ENCODE measurements around the gene TRMU. TPM values are rescaled to one million over a fixed set of nuclear protein-coding genes. Genes with fewer than 3 reads are reported as not detected.

TRMU gene
- total and polyA plus RNA-seq, 2 donors (not counting 3 experiments of a cell fraction or from before 2014, with no cell fraction given): 42.4 to 65.7 TPM

DNA sequence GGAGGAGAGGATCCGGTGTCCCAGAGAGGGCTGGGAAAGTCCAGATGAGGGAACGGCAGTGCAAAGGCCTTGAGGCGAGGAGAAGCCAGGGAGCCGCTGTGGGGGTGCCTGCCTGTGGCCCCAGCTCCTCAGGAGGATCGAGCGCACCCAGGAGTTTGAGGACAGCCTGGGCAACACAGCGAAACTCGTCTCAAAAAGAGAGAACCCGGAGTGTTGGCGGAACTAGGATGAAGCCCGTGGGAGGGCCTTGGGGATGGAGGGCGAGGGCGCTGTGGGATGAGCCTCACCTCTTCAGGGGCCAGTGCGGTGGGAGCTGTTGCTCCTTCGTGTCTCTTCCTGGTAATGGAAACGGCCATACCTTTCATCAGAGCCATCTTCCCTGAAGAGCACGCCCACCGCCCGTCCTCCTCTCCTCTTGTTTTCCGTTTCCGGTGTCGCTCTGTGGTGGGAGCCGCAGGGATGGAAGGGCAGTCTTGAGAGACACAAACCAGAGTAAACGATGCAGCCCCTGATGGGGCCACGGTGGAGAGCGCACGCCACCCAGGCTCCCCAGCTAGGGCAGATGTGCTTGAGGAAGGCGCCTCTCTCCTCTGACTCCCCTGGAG lies 15.7 kb downstream of the TRMU start:
- no peak overlapping the region for H3K27ac ChIP-seq (ENCODE audit: insufficient read depth, low read depth, low read length)
- H3K27me3 ChIP-seq (ENCODE audit: control insufficient read depth in 2 of 2, insufficient read depth in 2 of 2, low read length in 2 of 2): no peaks in the 10 kb centered on the region
- peaks cover 14 to 63% of the 10 kb centered on the region in 2 experiments for H3K36me3 ChIP-seq (ENCODE audit: control insufficient read depth in 2 of 2, extremely low read depth in 1 of 2, insufficient read depth in 2 of 2, low read length in 2 of 2)
- no peaks in the 10 kb centered on the region for H3K4me1 ChIP-seq (ENCODE audit: control insufficient read depth, extremely low read depth, insufficient read depth, low read length)
- H3K9me3 ChIP-seq (replicated peaks; ENCODE audit: control insufficient read depth, insufficient read depth, low read length): no peaks in the 10 kb centered on the region
- no peaks in the 10 kb centered on the region for H4K20me1 ChIP-seq (replicated peaks; ENCODE audit: control insufficient read depth, extremely low read depth, insufficient read depth, low read length)
- no peak overlapping the region for H3K4me2 ChIP-seq (ENCODE audit: insufficient read depth, low read length)
- CTCF ChIA-PET: no interaction called here
- dilution Hi-C loops (cut with MboI; ENCODE audit: extremely low pct_ligation_motif_present, low sequenced_read_pairs): no loop called here
- POLR2A ChIA-PET: no interaction called here
- no peak overlapping the region for H3K9ac ChIP-seq (replicated peaks; ENCODE audit: extremely low read depth, insufficient read depth, low read length)
- H3K9me1 ChIP-seq (replicated peaks; ENCODE audit: control insufficient read depth, extremely low read depth, insufficient read depth, low read length): no peaks in the 10 kb centered on the region
- DNase-seq (ENCODE audit: low read depth, low spot score) (no peak), FAIRE-seq (no peak)
- intact Hi-C loops (cut with micrococcal nuclease): no loop called here
- no peak for TF ChIP-seq MAX (IDR thresholded peaks at IDR 0.05; ENCODE audit: insufficient read depth, insufficient read length)
- TF ChIP-seq FOS (IDR thresholded peaks at IDR 0.05; ENCODE audit: borderline replicate concordance, insufficient read depth, low read length): no peak
- no peak for TF ChIP-seq GATA2 (IDR thresholded peaks at IDR 0.05; ENCODE audit: insufficient read depth, insufficient read length, low read depth, low read length)
- TF ChIP-seq JUN (IDR thresholded peaks at IDR 0.05; ENCODE audit: borderline replicate concordance, insufficient read depth, insufficient read length, low read depth): no peak
- TF ChIP-seq MYC (IDR thresholded peaks at IDR 0.05; ENCODE audit: low read depth, low read length): no peak
- no peak for TF ChIP-seq POLR2A (IDR thresholded peaks at IDR 0.05; ENCODE audit: low read depth, low read length)
- TF ChIP-seq EZH2 (IDR thresholded peaks at IDR 0.05; ENCODE audit: borderline replicate concordance, low read depth, low read length, severe bottlenecking): no peak
- TF ChIP-seq POLR2AphosphoS5 (IDR thresholded peaks at IDR 0.05; ENCODE audit: insufficient read depth, low read depth, low read length): no peak
- no peak for TF ChIP-seq CTCF (IDR thresholded peaks at IDR 0.05; ENCODE audit: extremely low read depth in 1 of 2, insufficient read depth in 1 of 2, low read depth in 1 of 2, low read length in 2 of 2)
- no TSS peak for BruUV-seq (replicated peaks)
- H2AFZ ChIP-seq (ENCODE audit: low read depth, low read length): no peak overlapping the region
- H3K79me2 ChIP-seq (ENCODE audit: control insufficient read depth, insufficient read depth, low read length): no peaks in the 10 kb centered on the region
- no peak overlapping the region for H3K4me3 ChIP-seq (replicated peaks in 1 of 3; ENCODE audit: insufficient read depth in 1 of 3, low read depth in 1 of 3, low read length in 3 of 3)

All from endothelial cell of umbilical vein (primary cell).